Liver (tissue), 9 donors: Measurements from ENCODE around the gene TMSB4X. TPM values are rescaled to one million over a fixed set of nuclear protein-coding genes. Genes with fewer than 3 reads are reported as not detected.

Experiments
- DNase-seq: peaks from one replicate; pipeline ENCODE4 v3.0.0-alpha.2; 2017; ENCODE audit warnings: low spot score
- H3K27ac ChIP-seq, 2 donors: one replicate each; pipeline ENCODE4 v1.7.0; 2013; ENCODE audit warnings: inconsistent platforms in 2 of 2, low read length in 2 of 2, control low read depth in 1 of 2, low read depth in 1 of 2, mild to moderate bottlenecking in 1 of 2
- H3K27me3 ChIP-seq, 4 donors: one replicate each; pipeline versions ENCODE4 v1.6.1 to v1.7.0; 2013; ENCODE audit warnings: low read length in 3 of 4, inconsistent platforms in 1 of 4, mild to moderate bottlenecking in 1 of 4, moderate library complexity in 1 of 4; ENCODE audit not compliant: control insufficient read depth in 4 of 4, insufficient read depth in 4 of 4
- H3K36me3 ChIP-seq, 4 donors: one replicate each; pipeline versions ENCODE4 v1.6.1 to v1.7.0; 2013; ENCODE audit warnings: low read length in 3 of 4, mild to moderate bottlenecking in 3 of 4, low read depth in 1 of 4, moderate library complexity in 1 of 4; ENCODE audit not compliant: control insufficient read depth in 4 of 4, insufficient read depth in 3 of 4
- H3K4me1 ChIP-seq, 4 donors: one replicate each; pipeline versions ENCODE4 v1.6.1 to v1.7.0; 2013; ENCODE audit warnings: low read length in 3 of 4, mild to moderate bottlenecking in 3 of 4, moderate library complexity in 1 of 4; ENCODE audit not compliant: control insufficient read depth in 4 of 4, insufficient read depth in 4 of 4
- H3K4me3 ChIP-seq, 3 donors: one replicate each; pipeline versions ENCODE4 v1.6.1 to v1.7.0; 2013; ENCODE audit warnings: low read length in 3 of 3, control low read depth in 1 of 3, low read depth in 1 of 3, mild to moderate bottlenecking in 1 of 3
- H3K9ac ChIP-seq, 2 donors: one replicate each; pipeline ENCODE4 v1.7.0; 2013; ENCODE audit warnings: low read length in 2 of 2, mild to moderate bottlenecking in 2 of 2, moderate library complexity in 2 of 2, control low read depth in 1 of 2, low read depth in 1 of 2
- H3K9me3 ChIP-seq, 4 donors: one replicate each; pipeline versions ENCODE4 v1.6.1 to v1.7.0; 2013; ENCODE audit warnings: low read length in 3 of 4; ENCODE audit not compliant: control insufficient read depth in 4 of 4
- CTCF ChIP-seq: fragments of 150-350 bp; IDR thresholded peaks from 2 replicates; pipeline ENCODE4 v1.5.1; 2017; ENCODE audit warnings: improper control_type of control experiment, low read depth, low read length; ENCODE audit not compliant: missing input control
- EGR1 ChIP-seq, 2 donors: IDR thresholded peaks; 2 replicates each; pipeline ENCODE4 v1.6.1; 2016 to 2018; ENCODE audit warnings: antibody characterized with exemption in 2 of 2, low read depth in 2 of 2
- FOXA1 ChIP-seq: IDR thresholded peaks from 2 replicates; pipeline ENCODE4 v1.6.1; 2016; ENCODE audit warnings: antibody characterized with exemption
- FOXA2 ChIP-seq: IDR thresholded peaks from 2 replicates; pipeline ENCODE4 v1.6.1; 2016; ENCODE audit warnings: antibody characterized with exemption
- HNF4A ChIP-seq, 2 donors: conservative IDR thresholded peaks; 2 replicates each; pipeline ENCODE4 v1.6.1; 2016; ENCODE audit warnings: antibody characterized with exemption in 2 of 2, mild to moderate bottlenecking in 2 of 2
- HNF4G ChIP-seq: IDR thresholded peaks from 2 replicates; pipeline ENCODE4 v1.6.1; 2016; ENCODE audit warnings: antibody characterized with exemption
- RAD21 ChIP-seq, 2 donors: IDR thresholded peaks; 2 replicates each; pipeline ENCODE4 v1.6.1; 2016; ENCODE audit warnings: antibody characterized with exemption in 2 of 2, mild to moderate bottlenecking in 2 of 2
- SP1 ChIP-seq: IDR thresholded peaks from 2 replicates; pipeline ENCODE4 v1.6.1; 2018; ENCODE audit warnings: antibody characterized with exemption, mild to moderate bottlenecking
- YY1 ChIP-seq: IDR thresholded peaks from 2 replicates; pipeline ENCODE4 v1.6.1; 2016; ENCODE audit warnings: antibody characterized with exemption, mild to moderate bottlenecking
- ZBTB33 ChIP-seq: IDR thresholded peaks from 2 replicates; pipeline ENCODE4 v1.6.1; 2016; ENCODE audit warnings: antibody characterized with exemption
- WGBS: extraction: QIAGEN DNeasy Blood & Tissue Kit; methylation state at CpG from one replicate; pipeline ENCODE4 v1.1.7; 2013; 5-methylcytosine and 5-hydroxymethylcytosine counted together
- polyA plus RNA-seq, 2 donors: library from polyadenylated mRNA; stranded (reverse) in 1 of 2; unstranded in 1 of 2; fragments of 200-250 nt in 1 of 2; fragments of >200 nt in 1 of 2; fragmentation: Nextera tagmentation in 1 of 2; extraction: Ambion mirVana in 1 of 2; gene quantifications; one replicate each; pipeline versions ENCODE4 v1.2.1 to v1.2.3, GENCODE V29; 2013 to 2015
- total RNA-seq, 2 donors: library from RNA; depleted of rRNA; stranded (reverse); fragments of >200 nt; gene quantifications; one replicate each; pipeline ENCODE4 v1.2.3, GENCODE V29; 2014
- TF ChIP-seq, protein P1 (sequence below): IDR thresholded peaks from 2 replicates; pipeline ENCODE4 v1.6.1; 2016; ENCODE audit warnings: antibody characterized with exemption
- donor health status: healthy.
- donor health status: healthy.
- donor health status: healthy.
- donor health status: healthy.
- donor health status: healthy.

The TMSB4X gene
- total and polyA plus RNA-seq, 4 donors, result 658 to 1,704 (median 816) TPM

GRCh38 chrX:12929701-12930100 is 45.2 kb upstream of the TMSB4X start:
- no peaks in the 10 kb centered on the region for H3K27me3 ChIP-seq
- no peaks in the 10 kb centered on the region for H3K9me3 ChIP-seq
- no peaks in the 10 kb centered on the region for H3K4me1 ChIP-seq
- no peaks in the 10 kb centered on the region for H3K36me3 ChIP-seq
- H3K4me3 ChIP-seq, result no peak overlapping the region
- 78% methylated on average over 4 of the region's 4 CpGs for WGBS
- TF ChIP-seq RAD21 (IDR thresholded peaks at IDR 0.05) (no peak), SP1 (no peak), ZBTB33 (no peak), YY1 (no peak), HNF4A (conservative IDR thresholded peaks at IDR 0.05) (no peak), CTCF (no peak), EGR1 (IDR thresholded peaks at IDR 0.05; ENCODE audit: low read depth in 2 of 2) (no peak), FOXA2 (no peak)
- TF ChIP-seq, protein P1, sequence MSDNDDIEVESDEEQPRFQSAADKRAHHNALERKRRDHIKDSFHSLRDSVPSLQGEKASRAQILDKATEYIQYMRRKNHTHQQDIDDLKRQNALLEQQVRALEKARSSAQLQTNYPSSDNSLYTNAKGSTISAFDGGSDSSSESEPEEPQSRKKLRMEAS, result no peak
- DNase-seq, result no peak
- no peak overlapping the region for H3K9ac ChIP-seq
- H3K27ac ChIP-seq, result no peak overlapping the region

GRCh38 chrX:12930150-12930549 is 44.8 kb upstream of the TMSB4X start:
- 91% methylated on average over 2 of the region's 2 CpGs for WGBS
- no peak for DNase-seq
- no peak for TF ChIP-seq FOXA2
- no peak for TF ChIP-seq ZBTB33
- TF ChIP-seq, protein P1, result no peak
- no peak for TF ChIP-seq HNF4G
- no peak for TF ChIP-seq FOXA1
- Histone ChIP-seq H3K9ac (no peak overlapping the region), H3K27ac (no peak overlapping the region), H3K4me1 (no peaks in the 10 kb centered on the region), H3K36me3 (no peaks in the 10 kb centered on the region), H3K9me3 (no peaks in the 10 kb centered on the region), H3K27me3 (no peaks in the 10 kb centered on the region), H3K4me3 (no peak overlapping the region)

- Histone ChIP-seq H3K4me3 (no peak overlapping the region), H3K27ac (no peak overlapping the region), H3K27me3 (no peaks in the 10 kb centered on the region), H3K36me3 (no peaks in the 10 kb centered on the region), H3K9me3 (no peaks in the 10 kb centered on the region), H3K4me1 (no peaks in the 10 kb centered on the region), H3K9ac (no peak overlapping the region)
- no peak for TF ChIP-seq FOXA2
- TF ChIP-seq, protein P1, result no peak
- no peak for TF ChIP-seq EGR1 (IDR thresholded peaks at IDR 0.05; ENCODE audit: low read depth in 2 of 2)
- TF ChIP-seq HNF4A (conservative IDR thresholded peaks at IDR 0.05), result no peak
- no peak for TF ChIP-seq RAD21 (IDR thresholded peaks at IDR 0.05)
- DNase-seq, result no peak
- 97% methylated on average over 1 of the region's 1 CpG for WGBS
These were observed 42.7 kb upstream of the TMSB4X start for GRCh38 chrX:12932244-12932643.
